ENCODE results near the gene STIM1.
"Not testable (repeated sequence)": the region's sequence is repeated elsewhere in the genome, so short reads cannot be mapped to it uniquely, and the experiment has no call there.

Gene STIM1

DNA sequence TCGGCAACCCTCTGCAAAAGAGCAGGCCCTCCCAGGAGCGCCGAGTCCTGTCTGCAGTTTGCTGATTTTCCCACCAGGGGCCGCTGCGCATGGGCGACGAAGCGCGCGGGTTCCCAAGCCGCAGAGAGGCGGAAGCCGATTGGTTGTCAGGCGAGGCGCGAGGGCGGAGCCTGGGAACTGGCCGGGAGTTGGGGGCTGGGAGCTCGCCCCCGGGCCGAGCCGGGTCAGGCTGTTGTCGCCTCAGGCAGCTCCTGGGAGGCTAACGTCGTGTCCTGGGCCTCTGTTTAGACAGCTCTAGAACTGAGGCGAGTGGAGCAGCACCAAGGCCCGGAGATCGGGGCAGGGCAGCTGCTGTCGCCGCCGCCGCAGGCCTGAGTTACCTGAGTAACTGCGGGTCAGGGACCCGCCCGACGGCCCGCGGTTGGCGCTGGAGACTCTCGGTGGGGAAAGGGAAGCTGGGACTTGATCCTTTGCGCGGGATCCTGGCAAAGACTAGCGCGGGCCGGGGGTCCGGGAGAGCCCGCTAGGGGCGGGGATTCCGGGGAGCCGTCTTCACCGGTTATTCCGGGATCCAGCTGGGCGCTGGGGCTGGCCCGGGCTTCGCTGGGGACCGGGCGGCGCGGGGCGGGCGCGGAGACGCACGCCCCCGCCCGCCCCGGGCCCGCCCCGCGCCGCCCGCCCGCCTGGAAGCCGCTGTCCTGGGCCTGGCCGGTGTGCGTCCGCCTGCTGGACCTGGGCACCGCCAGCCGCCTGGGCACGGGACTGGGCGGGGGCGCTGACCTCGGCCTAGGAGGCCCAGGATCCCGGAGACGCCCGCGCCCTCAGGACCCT is at the start of gene STIM1:
TSS of gene STIM1 (plus strand) at position 688 of the 831 bp plus-strand sequence. CDS start 607 bp downstream, outside the sequence.
- DNase-seq: peak; percentile 97

DNA sequence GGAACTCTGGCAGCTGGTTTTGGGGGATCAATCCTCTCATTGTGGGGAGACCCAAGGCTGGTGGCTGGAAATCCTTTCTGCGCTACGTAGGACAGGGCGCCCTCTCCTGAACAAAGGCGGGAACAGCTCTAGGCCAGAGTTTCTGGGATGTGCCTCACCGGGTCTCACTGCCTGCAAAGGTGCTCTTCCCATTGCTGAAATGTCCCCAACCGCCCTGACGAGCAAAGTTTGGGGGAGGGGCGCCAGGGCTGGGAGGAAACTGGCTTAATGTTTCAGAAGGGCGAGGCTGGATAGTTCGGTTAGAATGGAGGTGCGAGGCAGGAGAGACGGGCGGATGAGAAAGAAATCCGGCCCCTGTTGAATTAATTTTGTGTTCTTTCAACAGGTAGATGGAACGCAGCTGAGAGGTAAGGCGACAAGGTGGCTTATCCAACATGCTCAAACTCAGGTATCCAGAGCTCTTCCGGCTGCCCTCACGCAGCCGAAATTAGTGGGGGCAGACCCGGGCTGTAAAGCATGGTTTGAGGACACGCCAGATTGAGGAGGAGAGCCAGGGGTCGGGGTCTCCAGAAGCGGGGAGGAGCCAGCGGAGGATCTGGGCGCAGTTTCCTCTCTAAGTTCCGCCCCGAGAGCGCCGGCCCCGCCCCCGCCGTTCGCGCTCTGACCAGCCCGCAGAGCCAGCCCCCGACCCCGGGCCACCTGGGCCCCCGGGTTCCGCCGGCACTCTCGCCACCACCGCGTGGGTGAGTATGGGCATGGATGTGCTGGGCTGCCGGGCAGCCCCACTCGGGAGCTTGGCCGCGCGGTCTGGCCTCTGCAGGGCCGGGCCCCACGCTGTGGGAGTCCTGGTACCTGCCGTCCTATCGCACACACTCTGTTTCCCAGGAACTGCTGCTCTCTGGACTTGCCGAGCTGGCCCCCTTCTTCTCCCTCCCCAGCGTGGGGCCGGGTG is 47.3 kb upstream of the STIM1 start, which contains the start of gene PGAP2:
TSS of gene PGAP2 (plus strand) at position 652 of the 952 bp plus-strand sequence. CDS start 2,700 bp downstream, outside the sequence.
- DNase-seq: peak; percentile 43 to 67

DNA sequence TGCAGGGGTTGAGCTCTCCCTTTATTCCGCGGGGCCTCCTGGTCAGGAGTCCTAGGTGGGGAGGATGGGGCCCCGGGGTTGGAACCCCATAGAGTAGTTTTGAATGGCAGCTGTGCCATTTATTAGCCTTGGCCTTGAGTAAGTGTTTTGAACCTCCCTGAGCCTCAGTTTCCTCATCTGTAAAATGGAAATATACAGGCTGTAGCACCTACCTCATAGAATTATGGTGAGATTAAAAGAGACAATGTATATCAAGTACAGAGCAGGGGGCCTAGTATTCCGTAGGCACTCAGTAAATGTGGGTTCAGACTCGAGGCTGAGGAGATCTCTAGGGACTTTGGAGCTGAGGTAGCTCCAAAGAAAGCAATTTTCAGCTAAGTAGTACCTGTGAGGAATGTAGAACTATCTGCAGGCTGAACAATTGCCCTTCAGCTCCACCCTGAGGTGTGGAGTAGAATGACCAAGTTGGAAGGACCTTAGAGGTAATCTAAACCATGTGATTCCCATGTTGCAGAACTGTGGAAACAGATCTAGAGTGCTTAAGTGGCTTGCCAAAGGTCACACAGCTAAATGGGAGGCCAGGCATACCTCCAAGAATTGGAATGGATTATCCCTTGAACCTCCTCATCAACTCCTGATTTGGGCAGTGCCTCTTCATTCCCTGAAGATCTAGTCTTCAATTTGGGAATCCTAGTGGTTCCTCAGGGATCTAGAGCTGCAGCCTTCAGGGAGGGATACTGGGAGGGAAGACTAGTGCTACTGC is 46.4 kb upstream of the STIM1 start:
- peak in 1 of 2 experiments; percentile 37 for DNase-seq

DNA sequence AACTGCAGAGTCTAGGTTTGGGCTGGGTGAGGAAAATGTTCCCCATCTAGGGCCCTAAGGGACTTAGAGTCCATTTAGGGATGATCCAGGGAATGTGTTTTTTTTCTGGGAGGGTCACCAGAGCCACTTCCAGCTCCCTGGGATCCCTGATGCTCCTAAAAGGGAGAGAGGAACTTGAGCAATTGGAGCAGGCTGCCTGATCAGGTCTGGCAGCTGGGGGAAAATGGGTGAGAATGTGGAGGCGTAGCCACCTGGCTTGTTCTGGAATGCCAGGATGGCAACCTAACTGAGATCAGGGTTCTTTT is 45.9 kb upstream of the STIM1 start:
- DNase-seq: no peak

DNA sequence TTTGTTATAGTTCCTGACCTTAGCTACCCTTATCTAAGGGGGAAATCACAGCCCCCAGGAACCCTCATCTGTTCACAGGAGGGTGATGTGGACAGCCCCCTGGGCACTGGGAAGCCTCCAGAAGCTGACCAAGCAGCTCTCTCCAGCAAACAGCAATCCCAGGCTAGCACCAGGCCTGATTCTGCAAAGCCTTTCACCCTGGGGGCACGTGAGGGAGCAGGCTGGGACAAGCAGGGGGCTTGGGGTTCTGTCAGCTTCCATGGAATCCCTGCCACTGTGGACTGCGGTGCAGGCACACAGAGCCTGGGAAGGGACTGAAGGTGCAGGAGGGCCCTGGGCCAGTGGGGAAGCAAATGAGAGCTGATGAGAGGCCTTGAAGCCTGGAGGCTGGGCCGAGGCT is 45.0 kb upstream of the STIM1 start:
- no peak for DNase-seq

DNA sequence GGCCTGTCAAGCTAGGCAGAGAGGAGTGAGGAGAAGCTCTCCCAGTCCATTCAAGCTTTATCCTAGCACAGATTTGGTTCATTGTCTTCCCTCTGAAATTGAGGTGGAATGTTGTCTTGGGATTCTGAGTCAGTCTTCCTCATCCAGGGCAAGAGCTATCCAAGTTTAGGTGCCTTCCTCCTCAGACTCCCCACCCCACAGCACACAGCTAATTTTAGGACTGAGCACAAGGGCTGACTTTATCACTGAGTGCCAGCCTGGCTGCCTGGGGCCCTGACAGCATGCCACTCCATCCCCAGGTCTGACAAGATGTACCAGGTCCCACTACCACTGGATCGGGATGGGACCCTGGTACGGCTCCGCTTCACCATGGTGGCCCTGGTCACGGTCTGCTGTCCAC is 44.5 kb upstream of the STIM1 start:
- no peak for DNase-seq

DNA sequence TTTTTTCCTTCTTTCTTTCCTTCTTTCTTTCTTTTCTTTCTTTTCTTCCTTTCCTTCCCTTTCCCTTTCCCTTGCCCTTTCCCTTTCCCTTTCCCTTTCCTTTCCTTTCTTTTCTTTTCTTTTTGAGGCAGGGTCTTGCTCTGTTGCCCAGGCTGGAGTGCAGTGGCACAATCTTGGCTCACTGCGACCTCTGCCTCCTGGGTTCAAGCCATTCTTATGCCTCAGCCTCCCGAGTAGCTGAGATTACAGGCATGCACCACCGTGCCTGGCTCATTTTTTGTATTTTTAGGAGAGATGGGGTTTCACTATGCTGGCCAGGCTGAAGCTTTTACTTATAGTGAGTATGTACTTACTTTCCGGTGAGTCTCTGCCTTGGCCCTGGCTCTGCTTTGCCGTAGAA is 40.6 kb upstream of the STIM1 start:
- DNase-seq: not testable (repeated sequence)

DNA sequence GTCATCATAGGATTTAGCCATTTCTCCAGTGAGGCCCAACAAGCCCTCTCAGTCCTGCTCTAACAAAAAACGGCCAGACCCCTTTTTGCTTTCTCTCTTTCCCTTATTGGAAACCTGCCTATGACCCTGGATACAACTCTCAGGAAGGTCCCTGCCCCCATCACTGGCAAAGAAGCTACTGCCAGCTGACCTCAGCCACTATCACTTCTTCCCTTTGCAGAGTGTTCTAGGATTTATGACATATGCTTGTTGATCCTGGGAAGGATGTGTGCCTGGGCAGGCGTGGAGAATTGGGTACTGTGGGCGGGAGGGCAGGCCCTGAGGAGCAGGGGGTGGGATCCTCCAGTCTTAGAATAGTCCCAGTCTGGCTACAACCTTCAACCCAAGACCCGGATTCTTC is 39.6 kb upstream of the STIM1 start:
- no peak for DNase-seq

DNA sequence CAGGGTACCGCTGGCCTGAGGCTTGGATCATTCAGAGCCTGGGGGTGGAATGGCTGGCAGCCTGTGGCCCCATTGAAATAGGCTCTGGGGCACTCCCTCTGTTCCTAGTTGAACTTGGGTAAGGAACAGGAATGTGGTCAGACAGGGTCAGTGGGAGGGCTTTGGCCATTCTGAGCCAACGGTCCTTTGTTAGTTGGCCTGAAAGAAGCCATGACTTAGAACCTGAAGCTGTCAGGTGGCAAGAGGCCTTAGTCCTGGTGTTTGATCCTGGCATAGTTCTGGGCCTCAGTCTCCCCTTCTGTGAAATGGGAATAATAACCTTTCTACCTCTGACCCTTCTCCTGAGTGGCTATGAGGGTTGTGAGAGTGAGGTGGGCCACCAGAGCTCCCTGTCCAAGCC is 38.8 kb upstream of the STIM1 start:
- DNase-seq: no peak

DNA sequence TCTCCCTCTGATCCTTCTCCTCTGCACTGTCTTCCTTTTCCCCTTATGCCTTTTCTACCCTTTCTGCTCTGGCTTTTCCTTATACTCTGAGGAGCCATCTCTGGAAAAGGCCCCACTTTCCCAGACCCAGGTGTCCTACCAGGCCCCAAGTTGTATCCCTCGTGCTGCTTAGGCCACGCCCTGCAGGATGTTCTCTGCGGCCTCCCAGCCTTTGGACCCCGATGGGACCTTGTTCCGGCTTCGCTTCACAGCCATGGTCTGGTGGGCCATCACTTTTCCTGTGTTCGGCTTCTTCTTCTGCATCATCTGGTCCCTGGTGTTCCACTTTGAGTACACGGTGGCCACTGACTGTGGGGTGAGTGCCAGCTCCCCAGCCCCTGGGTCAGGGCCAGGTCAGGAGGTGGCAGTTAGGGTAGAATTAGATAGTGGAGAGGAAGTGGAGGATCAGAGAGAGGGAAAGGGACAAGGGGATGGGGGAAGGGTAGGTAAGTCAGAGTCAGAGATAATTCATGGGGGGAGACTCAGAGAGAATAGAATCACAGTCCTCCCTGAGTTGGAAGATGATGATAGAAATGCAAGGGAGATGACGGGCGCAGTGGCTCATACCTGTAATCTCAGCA is 38.2 kb upstream of the STIM1 start:
- DNase-seq: no peak

DNA sequence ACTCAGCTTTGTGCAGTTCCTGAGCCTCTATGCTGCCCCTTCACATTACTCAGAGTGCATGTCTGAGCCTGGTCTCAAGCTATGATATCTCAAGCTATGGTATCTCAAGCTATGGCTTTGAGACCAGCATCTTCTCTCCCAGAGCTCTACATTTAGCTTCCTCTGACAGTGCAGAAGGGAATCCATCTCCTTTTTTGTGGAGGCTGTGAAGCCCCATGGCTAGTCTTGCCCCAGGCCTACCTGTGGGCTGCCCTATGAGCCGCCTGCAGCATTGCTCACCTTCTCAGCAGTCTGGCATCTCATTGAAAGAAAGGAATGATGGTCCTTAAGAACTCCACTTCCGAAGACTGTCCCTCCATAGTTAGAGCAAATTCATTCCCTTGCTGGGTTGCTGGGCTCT is 34.5 kb upstream of the STIM1 start:
- no peak for DNase-seq

DNA sequence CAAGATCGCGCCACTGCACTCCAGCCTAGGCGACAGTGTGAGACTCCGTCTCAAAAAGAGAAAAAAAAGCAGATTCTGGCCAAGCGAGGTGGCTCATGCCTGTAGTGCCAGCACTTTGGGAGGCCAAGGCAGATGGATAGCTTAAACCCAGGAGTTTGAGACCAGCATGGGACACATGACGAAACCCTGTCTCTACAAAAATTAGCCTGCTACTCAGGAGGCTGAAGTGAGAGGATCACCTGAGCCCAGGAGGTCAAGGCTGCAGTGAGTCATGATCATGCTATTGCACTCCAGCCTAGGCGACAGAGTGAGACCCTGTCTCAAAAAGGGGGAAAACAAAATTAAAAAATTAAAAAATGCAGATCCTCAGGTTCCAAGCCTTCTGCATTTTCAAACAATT is 33.2 kb upstream of the STIM1 start:
- no peak for DNase-seq

DNA sequence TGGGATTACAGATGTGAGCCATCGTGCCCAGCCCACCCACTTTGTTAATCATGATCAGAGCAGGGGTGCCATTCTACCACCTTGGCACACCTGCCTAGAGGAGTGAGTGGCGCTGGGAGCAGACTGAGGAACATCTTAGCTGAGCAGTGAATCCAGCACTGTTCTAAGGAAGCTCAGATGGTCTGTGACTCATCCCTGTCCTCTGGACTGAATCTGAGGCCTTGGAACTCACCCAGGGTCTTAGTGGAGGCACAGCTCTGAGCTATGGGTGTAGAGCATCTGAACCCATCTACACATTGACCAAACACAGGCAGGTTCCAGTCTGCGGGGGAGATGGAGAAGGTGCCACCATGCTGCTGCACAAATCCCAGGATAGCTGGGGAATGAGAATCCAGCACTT is 32.2 kb upstream of the STIM1 start:
- DNase-seq: no peak

DNA sequence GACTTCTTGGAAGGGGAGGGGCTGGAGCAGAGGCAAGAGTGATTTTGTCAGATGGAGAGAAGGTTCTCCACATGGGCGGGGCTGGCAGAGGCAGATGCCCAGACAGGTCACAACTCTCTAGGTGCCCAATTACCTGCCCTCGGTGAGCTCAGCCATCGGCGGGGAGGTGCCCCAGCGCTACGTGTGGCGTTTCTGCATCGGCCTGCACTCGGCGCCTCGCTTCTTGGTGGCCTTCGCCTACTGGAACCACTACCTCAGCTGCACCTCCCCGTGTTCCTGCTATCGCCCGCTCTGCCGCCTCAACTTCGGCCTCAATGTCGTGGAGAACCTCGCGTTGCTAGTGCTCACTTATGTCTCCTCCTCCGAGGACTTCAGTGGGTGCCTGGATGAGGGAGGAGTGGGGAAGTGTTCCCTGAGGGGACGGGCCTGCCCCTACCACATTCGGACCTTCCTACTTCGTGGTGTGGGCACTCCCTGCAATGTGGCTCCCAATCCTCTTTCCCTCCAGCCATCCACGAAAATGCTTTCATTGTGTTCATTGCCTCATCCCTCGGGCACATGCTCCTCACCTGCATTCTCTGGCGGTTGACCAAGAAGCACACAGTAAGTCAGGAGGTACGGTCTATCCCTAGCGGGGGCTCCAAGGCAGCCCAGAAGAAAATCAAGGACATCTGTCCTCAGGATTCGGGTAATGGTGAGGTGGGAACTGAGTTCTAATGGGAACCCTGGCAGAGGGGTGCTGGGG is 31.5 kb upstream of the STIM1 start:
- no peak for DNase-seq

DNA sequence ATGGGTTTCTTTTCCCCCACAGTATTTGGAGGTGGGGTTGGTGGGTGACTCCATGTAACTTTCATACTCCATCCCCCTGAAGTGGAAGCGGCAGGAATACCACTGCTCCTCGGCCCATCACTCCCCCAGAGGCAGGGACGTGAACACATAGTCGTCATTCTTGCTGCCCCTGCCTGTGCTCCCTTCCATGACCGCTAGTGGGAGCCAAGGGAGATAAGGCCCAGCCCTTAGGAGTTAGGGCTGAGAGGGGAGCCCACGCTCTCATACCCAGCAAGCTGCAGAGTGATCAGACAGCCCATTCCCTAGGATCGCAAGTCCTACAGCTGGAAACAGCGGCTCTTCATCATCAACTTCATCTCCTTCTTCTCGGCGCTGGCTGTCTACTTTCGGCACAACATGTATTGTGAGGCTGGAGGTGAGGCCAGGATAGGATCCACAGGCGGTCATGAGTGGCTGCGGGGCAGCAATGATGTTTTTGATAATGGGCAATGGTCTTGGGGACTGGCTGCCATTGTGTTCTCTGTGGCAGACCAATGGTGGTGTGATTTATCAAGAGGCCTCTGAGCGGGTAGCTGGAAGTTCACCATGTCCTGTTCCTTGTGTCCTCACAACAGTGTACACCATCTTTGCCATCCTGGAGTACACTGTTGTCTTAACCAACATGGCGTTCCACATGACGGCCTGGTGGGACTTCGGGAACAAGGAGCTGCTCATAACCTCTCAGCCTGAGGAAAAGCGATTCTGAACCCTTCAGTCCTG is 30.6 kb upstream of the STIM1 start:
- peak; percentile 74 to 81 for DNase-seq

DNA sequence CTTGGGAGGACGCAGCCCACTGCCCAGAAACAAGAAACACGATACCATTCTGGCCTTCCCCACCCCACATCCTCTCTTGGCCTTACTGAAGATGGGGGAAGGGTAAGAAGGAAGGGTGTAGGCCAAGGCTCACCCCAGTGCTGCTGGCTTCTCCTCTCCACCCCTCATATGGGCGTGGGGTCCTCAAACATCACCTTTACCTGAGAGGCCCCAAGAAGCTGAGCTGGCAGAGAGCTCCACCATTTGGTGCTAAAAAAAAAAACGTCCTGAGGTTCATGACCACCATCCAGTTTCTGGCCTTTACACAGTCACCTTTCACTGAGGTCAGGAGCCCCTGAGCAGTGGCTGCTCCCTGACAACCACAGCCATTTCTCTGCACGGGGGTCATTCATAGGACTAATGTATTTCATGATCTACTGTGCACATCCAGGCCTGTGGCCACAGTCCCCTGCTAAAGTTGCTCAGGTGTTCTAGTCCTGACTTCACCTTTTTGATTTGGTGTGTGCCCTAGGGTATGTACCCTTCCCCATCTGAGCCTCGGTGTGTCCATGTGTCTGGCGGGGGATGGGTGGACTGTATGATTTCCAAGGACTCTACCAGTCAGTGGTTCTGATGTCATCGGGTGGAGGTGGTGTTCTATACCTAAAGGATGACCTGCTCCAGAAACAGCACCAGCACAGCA is 29.9 kb upstream of the STIM1 start:
- DNase-seq: no peak

DNA sequence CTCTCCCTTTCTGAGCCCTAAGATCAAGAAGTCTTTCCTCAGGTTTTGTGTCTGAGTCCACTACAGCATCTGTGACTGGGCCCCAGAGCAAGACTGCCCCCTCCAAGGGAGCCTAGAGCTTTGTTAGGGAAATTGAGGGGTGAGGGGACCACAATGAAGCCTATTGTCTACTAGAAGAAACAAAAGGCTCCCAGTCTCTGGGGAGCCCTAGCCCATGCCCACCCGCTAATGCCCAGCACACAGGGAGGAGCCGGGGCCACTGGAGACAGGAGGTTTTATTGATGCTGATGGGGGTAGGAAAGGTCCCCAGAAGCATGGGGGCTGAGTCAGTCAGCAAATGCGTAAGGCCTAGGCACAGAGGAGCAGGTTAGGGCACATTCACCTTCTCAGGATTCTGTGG is 28.7 kb upstream of the STIM1 start:
- DNase-seq: no peak

DNA sequence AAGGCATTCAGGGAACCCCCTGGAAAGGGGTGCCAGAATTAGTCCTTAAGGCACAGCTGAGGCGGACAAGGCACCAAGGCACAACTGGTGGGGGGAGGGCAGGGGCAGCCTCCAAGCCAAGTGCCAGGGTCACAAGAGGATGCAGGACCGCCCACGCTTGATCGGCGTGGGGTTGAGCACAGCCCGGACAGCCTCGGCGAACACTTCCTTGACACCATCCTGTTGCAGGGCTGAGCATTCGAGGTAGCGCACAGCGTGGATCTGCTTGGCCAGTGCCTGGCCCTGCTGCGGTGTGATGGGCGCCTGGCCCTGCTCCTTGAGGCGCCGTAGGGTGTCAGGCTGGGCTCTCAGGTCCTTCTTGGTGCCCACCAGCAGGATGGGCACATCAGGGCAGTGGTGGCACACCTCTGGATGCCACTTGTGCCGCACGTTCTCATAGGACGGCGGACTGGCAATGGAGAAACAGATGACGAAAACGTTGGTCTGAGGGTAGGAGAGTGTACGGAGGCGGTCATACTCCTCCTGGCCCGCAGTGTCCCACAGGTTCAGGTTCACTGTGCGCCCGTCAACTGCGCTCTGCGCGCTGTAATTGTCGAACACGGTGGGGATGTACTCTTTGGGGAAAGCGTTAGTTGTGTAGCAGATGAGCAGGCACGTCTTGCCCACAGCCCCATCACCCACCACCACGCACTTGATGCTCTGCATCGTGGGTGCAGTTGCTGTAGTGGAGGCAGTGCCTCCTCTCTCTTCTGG is 27.9 kb upstream of the STIM1 start:
- no peak for DNase-seq

DNA sequence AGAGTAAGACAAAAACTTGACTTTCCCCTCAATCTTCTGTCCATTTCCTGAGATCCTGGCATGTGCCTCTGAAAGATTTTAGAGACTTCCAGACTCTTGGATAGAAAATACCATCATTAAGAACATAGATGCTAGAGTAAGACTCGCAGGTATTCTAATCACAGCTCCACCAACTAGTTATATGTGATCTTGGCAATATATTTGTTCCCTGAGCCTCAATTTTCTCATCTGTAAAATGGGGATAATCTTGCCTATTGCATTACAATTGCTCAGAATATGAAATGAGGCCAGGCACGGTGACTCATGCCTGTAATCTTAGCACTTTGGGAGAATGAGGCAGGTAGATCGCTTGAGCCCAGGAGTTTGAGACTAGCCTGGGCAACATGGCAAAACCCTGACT is 25.4 kb upstream of the STIM1 start:
- no peak for DNase-seq

DNA sequence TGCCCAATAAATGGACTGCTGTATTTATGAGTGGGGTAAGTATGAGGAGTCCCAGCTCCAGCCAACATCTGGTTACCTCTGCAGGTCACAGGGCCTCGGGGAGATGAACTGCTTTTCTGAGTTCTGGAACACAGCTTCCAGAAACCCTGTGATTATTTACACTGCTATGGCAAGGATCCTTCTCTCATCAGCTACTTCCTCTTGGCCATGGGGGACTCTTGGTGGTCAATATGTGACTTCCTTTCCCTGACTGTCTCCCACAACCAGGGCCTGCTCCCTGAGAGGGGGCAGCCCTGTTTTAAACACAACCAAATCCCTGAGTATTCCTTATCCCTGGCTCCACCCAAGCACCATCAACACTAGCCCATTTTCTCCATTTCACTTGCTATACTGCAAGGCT is 24.7 kb upstream of the STIM1 start:
- DNase-seq: no peak
